ENCODE data around the gene TAF1B.

The TAF1B gene

GRCh38 chr2:9970200-9971044 is 127.1 kb downstream of the TAF1B start:
- DNase-seq: no peak

DNA sequence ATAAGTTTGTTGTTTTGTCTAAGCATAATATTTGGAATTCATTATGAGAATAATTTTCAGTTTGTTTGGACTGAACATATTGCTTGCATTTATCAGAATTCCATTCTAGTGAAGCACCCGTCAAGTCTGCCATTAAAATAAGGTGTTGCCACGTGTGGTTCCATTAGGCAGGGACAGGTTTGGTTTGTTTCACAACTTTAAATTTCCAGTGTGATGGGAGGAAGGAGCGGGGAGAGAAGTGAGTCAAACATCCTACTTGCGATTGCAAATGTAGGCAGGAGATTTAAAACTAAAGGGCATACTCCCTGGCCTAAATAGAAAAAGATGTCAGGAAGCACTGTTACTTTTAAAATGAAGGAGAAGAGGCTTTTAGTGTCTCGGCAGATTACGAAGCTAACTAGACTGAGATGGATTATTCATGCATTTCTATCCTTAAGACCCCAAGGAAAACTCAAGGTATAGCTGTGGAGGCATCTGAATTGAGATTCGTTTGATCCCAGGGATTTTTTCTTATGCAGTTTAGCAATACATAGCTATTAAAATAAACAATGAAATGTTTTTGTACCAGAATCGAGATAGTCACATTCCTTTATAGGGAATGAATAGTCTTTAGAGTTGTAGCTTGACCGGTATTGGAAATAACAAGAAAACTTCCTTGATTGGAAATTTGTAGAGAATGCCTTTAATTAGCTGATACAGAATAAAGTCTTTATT is 128.0 kb downstream of the TAF1B start:
- DNase-seq: no peak

- DNase-seq: no peak
Measured at GRCh38 chr2:9971890-9972289, 128.6 kb downstream of the TAF1B start.

DNA sequence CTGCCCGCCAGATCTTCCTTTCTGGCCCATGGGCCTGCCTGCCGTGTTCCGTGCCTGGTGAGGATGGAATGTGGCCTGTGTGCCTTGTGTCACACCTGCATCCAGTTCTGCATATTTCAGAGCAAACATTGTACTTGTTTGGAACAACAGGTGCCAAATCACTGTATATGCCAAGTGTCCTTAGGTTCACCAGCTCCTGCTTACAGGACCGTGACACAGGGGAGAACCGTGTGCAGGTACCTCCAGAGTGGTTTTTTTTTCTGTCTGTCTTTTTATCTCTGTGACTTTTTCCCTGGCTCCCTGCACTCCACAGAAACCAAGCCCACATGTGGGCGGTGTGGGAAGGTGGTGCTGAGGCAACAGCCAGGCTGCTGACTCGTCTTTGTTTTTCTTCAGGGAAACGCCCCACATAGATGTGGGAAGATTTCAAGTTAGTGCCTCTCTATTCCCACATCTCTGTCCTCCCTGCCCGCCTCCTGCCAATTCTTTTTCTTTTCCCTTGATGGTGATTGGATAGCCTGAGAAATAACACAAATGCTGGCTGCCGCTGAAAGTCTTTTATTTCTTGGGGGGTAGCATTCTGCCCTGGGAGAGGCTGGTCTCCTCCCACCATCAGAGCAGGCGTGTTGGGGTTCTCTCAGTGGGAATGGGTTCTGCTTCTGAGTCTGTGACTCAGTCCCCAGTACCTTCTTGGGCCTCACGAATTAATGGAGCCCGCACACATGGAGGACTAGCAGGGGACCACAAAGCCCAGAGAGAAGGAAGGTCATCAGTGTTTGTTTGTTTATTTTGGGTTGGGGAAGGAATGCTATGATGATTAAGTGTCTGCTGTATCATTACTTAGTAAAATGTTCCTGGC is 129.6 kb downstream of the TAF1B start:
- DNase-seq: no peak

- no peak for DNase-seq
Measured at GRCh38 chr2:9973690-9974089, 130.4 kb downstream of the TAF1B start.

DNA sequence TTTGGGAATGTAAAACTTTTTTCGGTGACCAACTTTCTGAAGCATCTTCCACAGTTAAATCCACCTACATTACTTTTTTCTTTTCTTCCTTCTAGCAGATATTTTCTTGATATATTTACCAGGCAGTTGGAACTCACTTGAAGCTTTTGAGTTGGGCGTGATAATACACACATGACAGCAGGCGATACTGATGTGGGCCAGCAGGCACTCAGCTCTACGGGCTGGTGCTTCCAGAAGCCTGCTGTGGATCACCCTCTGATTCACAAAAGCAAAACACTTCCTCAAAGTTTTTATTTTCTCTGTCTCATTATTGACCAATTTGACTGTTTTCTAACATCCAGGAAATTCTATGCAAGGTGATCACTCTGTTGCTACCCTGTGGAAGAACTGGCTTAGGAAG is 131.1 kb downstream of the TAF1B start:
- no peak for DNase-seq

- DNase-seq: no peak
Measured at GRCh38 chr2:9975328-9975727, 132.1 kb downstream of the TAF1B start.

DNA sequence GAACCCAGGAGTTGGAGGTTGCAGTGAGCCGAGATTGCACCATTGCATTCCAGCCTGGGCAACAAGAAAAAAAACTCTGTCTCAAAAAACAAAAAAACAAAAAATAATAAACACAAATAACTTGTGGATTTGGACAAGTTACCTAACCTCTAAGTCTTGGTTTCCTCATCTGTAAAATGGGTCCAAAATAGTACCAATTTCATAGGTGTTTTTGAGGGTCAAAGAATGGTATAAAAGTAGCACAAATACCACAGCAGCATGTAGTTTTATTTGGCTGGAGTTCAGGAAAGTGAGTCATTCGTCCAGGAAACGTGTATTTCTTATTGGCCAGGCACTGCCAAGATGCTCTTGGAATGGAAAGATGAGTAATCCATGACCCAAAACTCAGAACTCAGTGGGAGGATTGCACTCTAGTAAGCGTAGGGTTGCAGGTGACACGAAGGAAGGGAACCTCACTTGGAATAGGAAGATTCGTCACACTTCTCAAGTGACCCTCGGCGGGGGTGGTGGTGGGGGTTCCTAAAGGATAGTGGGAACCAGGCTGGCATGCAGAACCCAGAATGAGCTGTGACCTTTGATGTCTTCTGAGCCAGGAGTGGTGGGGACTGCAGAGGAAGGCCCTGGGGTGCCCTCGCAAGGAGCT is 132.7 kb downstream of the TAF1B start:
- DNase-seq: peak; percentile 62

- DNase-seq: no peak
Measured at GRCh38 chr2:9979977-9980376, 136.7 kb downstream of the TAF1B start.

GRCh38 chr2:9980520-9980919 is 137.2 kb downstream of the TAF1B start:
- DNase-seq: no peak

DNA sequence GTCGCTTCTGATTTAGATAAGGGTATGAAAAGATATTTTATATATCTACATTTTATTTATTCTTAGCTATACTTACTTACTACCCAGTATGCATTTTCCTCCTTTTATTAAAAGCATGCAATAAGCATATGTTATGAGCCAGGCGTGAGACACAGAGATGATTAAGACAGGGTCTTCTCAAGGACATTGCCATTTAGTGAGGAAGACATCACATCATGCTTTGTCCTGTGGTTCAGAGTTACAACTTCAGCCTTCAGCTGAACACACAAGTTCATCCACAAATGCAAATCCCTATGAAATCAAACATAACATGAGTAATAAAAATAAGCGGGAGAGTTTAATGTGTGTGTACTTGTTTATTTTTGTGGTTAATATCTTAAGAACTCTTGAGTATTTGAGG is 138.4 kb downstream of the TAF1B start:
- no peak for DNase-seq

DNA sequence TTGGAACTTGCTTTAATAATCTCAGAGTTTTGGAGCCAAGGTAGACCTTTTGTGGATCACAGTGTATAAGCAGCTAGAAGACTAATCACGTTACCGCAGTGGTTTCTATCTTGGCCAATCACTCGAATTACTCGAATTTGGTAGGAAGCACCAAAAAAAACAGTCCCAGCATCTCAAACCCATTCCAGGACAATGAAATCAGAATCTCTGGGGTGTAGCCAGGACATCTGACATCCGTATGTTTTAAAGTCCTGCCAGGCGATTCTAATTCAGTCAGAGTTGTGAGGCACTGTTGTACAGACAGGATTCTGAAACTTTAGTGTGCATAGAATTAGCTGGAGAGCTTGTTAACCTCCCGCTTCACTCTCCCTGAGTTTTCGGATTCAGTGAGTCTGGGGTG is 139.0 kb downstream of the TAF1B start:
- no peak for DNase-seq

DNA sequence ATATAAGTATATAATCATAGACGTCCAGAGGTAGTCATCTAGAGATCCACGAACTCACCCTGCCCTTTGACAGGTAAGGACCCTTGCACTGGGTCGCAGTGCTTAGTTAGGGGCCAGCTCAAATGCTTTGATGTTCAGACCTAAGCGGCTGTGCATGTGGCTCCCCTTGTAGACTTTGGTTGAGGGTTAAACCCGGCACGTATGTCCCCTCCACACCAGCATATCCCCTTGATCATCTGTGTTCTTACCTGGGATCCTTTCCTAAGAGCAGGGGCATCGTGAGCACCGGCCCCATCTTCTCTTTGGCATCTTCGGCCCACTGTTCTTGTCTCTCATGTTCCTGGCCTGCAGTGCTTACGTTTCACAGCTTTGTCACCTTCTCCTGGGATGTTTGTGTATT is 139.6 kb downstream of the TAF1B start:
- DNase-seq: no peak

GRCh38 chr2:9983401-9984216 is 140.3 kb downstream of the TAF1B start:
- DNase-seq: no peak
